ENCODE results near the gene NOX5. TPM values are rescaled to one million over a fixed set of nuclear protein-coding genes. Genes with fewer than 3 reads are reported as not detected.

Gene NOX5
- total RNA-seq, 2 donors from 2014 or later: 0.26 TPM; not detected in 1

DNA sequence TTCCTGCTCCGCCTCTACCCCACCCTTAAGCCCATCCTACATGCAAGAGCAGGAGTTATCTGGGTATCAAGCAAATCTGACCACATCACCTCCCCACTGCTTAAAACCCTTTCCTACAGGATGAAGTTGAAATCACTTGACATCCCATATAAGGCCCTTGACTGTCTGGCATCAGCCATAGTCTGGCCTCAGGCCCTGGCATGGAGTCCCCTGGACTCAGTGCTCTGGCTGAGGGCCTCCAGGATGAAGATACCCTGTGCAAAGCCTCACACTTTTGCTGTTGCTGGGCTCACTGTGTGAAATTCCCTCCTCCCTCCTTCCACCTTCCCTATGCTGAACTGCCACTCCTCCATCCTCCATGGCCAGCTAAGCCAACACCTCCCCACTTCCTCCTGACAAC lies 80.8 kb downstream of the NOX5 start:
- Histone ChIP-seq H3K9me3 (no peaks in the 10 kb centered on the region), H3K4me1 (no peaks in the 10 kb centered on the region), H3K36me3 (replicated peaks in 1 of 2; ENCODE audit: insufficient read depth in 1 of 2, low read depth in 2 of 2) (no peaks in the 10 kb centered on the region), H3K27me3 (no peaks in the 10 kb centered on the region), H3K27ac (no peak overlapping the region), H3K4me3 (no peak overlapping the region)
- intact Hi-C loops (cut with DNase I): no loop called here
- ATAC-seq: no peak
- DNase-seq: no peak
- 83 to 87% methylated on average over 1 of the region's 1 CpG for WGBS, 2 donors
- TF ChIP-seq CTCF (IDR thresholded peaks at IDR 0.05): no peak
- TF ChIP-seq POLR2A (IDR thresholded peaks at IDR 0.05): no peak

GRCh38 chr15:69096196-69096595 lies 81.7 kb downstream of the NOX5 start:
- H3K4me1 ChIP-seq: no peaks in the 10 kb centered on the region
- intact Hi-C loops (cut with DNase I): no loop called here
- no peak for TF ChIP-seq CTCF (IDR thresholded peaks at IDR 0.05)
- H3K27ac ChIP-seq: no peak overlapping the region
- no peak for DNase-seq
- H3K9me3 ChIP-seq: no peaks in the 10 kb centered on the region
- no peaks in the 10 kb centered on the region for H3K36me3 ChIP-seq (replicated peaks in 1 of 2; ENCODE audit: insufficient read depth in 1 of 2, low read depth in 2 of 2)
- no peak for ATAC-seq
- 45 to 46% methylated on average over 2 of the region's 2 CpGs for WGBS, 2 donors
- H3K27me3 ChIP-seq: no peaks in the 10 kb centered on the region
- H3K4me3 ChIP-seq: no peak overlapping the region

GRCh38 chr15:69096626-69097025 lies 82.1 kb downstream of the NOX5 start:
- Histone ChIP-seq H3K4me1 (no peaks in the 10 kb centered on the region), H3K4me3 (no peak overlapping the region), H3K27me3 (no peaks in the 10 kb centered on the region), H3K36me3 (replicated peaks in 1 of 2; ENCODE audit: insufficient read depth in 1 of 2, low read depth in 2 of 2) (no peaks in the 10 kb centered on the region), H3K27ac (no peak overlapping the region), H3K9me3 (no peaks in the 10 kb centered on the region)
- intact Hi-C loops (cut with DNase I): no loop called here
- WGBS, 2 donors: 74 to 82% methylated on average over 2 of the region's 2 CpGs
- no peak for DNase-seq
- TF ChIP-seq POLR2A (IDR thresholded peaks at IDR 0.05): no peak
- no peak for TF ChIP-seq CTCF (IDR thresholded peaks at IDR 0.05)
- ATAC-seq: no peak

DNA sequence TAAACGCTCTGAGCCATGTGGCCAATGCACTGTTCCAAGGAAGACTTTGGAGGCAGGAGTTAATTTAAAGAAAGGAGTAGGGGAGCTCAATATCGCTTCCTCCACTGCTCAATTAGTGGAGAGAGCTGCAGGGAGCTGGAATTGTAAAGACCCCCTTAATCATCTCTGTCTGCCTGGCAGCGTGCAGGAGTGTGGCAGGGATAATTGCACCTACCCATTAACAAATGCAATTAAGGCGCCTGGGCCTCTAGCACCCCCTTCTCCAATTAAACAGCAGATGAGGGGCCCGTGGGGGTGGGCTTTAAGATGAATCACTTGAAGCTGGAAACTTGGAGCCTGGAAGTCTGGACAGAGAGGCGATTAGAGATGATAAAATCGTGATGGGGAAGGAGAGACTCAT lies 84.3 kb downstream of the NOX5 start:
- Histone ChIP-seq H3K9me3 (no peaks in the 10 kb centered on the region), H3K36me3 (replicated peaks in 1 of 2; ENCODE audit: insufficient read depth in 1 of 2, low read depth in 2 of 2) (no peaks in the 10 kb centered on the region), H3K4me1 (no peaks in the 10 kb centered on the region), H3K27ac (no peak overlapping the region), H3K27me3 (no peaks in the 10 kb centered on the region), H3K4me3 (no peak overlapping the region)
- no peak for ATAC-seq
- 81 to 83% methylated on average over 7 of the region's 7 CpGs for WGBS, 2 donors
- DNase-seq: no peak
- TF ChIP-seq POLR2A (IDR thresholded peaks at IDR 0.05) (no peak), CTCF (IDR thresholded peaks at IDR 0.05) (no peak)
- intact Hi-C loops (cut with DNase I): no loop called here

DNA sequence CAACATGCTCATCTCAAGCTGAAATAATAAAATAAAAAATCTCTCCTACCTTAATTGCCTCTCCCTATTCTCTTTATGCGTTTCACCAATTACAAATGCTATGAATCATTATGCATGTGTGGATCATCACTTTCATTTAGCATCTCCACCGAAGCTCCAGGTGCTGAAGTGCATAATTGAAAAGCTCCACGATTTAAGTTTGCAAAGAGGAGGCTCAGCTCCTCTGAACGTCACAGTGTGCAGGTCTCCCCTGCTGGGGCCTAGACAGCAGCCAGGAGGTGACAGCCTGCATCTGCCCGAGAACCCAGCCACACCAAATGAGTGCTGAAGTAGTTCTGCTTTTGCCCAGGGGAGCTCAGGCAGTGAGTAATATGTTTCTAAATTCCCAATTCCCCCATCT lies 85.4 kb downstream of the NOX5 start:
- Histone ChIP-seq H3K4me1 (no peaks in the 10 kb centered on the region), H3K27me3 (no peaks in the 10 kb centered on the region), H3K9me3 (no peaks in the 10 kb centered on the region), H3K4me3 (no peak overlapping the region), H3K27ac (no peak overlapping the region), H3K36me3 (replicated peaks in 1 of 2; ENCODE audit: insufficient read depth in 1 of 2, low read depth in 2 of 2) (no peaks in the 10 kb centered on the region)
- DNase-seq (no peak), ATAC-seq (no peak)
- intact Hi-C loops (cut with DNase I): no loop called here
- WGBS, 2 donors: 70 to 76% methylated on average over 5 of the region's 5 CpGs
- no peak for TF ChIP-seq POLR2A (IDR thresholded peaks at IDR 0.05)
- no peak for TF ChIP-seq CTCF (IDR thresholded peaks at IDR 0.05)

Data from body of pancreas (tissue), 4 donors.